ENCODE measurements around the gene COTL1. TPM values are rescaled to one million over a fixed set of nuclear protein-coding genes. Genes with fewer than 3 reads are reported as not detected.

The COTL1 gene
- total RNA-seq, 1 experiment from 2014 or later: 102 TPM

Other genes with a start within 250 kb of the COTL1 start
- gene ATP2C2, start 249.5 kb downstream of the COTL1 start, total RNA-seq (2021): 2.4 to 4.3 TPM (median 2.8 TPM) in 3 replicates
- gene MEAK7, start 113.4 kb downstream of the COTL1 start, total RNA-seq (2021): 14.4 to 16.7 TPM (median 15.3 TPM) in 3 replicates
- gene KLHL36, start 30.4 kb upstream of the COTL1 start, total RNA-seq (2021): 55.7 to 56.1 TPM (median 55.8 TPM) in 3 replicates
- 138 to 152 TPM (median 139 TPM) in 3 replicates for gene USP10, start 81.9 kb upstream of the COTL1 start, total RNA-seq (2021)
- 8.7 to 9.5 TPM (median 9.4 TPM) in 3 replicates for gene CRISPLD2, start 201.9 kb upstream of the COTL1 start, total RNA-seq (2021)

Measured in WTC11 (cell line).